ENCODE measurements around the gene GRM8.

Gene GRM8

GRCh38 chr7:127194571-127194970, 58.2 kb downstream of the GRM8 start:
- TF ChIP-seq CTCF (IDR thresholded peaks at IDR 0.05; ENCODE audit: borderline replicate concordance, control extremely low read depth, extremely low read depth, insufficient read depth, missing control alignments): no peak
- in situ Hi-C loops (cut with MboI; ENCODE audit: low sequenced_read_pairs, unreplicated experiment): no loop called here
- no peak for DNase-seq (ENCODE audit: low spot score)

- TF ChIP-seq CTCF (IDR thresholded peaks at IDR 0.05; ENCODE audit: borderline replicate concordance, control extremely low read depth, extremely low read depth, insufficient read depth, missing control alignments): no peak
- in situ Hi-C loops (cut with MboI; ENCODE audit: low sequenced_read_pairs, unreplicated experiment): no loop called here
- no peak for DNase-seq (ENCODE audit: low spot score)
Measured at GRCh38 chr7:127189886-127190285, 62.9 kb downstream of the GRM8 start.

GRCh38 chr7:127189074-127189473, 63.7 kb downstream of the GRM8 start:
- DNase-seq (ENCODE audit: low spot score): no peak
- no peak for TF ChIP-seq CTCF (IDR thresholded peaks at IDR 0.05; ENCODE audit: borderline replicate concordance, control extremely low read depth, extremely low read depth, insufficient read depth, missing control alignments)
- in situ Hi-C loops (cut with MboI; ENCODE audit: low sequenced_read_pairs, unreplicated experiment): no loop called here

- in situ Hi-C loops (cut with MboI; ENCODE audit: low sequenced_read_pairs, unreplicated experiment): no loop called here
- no peak for TF ChIP-seq CTCF (IDR thresholded peaks at IDR 0.05; ENCODE audit: borderline replicate concordance, control extremely low read depth, extremely low read depth, insufficient read depth, missing control alignments)
- no peak for DNase-seq (ENCODE audit: low spot score)
Measured at GRCh38 chr7:127187740-127188139, 65.0 kb downstream of the GRM8 start.

- no peak for TF ChIP-seq CTCF (IDR thresholded peaks at IDR 0.05; ENCODE audit: borderline replicate concordance, control extremely low read depth, extremely low read depth, insufficient read depth, missing control alignments)
- no peak for DNase-seq (ENCODE audit: low spot score)
- in situ Hi-C loops (cut with MboI; ENCODE audit: low sequenced_read_pairs, unreplicated experiment): no loop called here
Measured at GRCh38 chr7:127186686-127187085, 66.1 kb downstream of the GRM8 start.

GRCh38 chr7:127177156-127177555, 75.6 kb downstream of the GRM8 start:
- no peak for TF ChIP-seq CTCF (IDR thresholded peaks at IDR 0.05; ENCODE audit: borderline replicate concordance, control extremely low read depth, extremely low read depth, insufficient read depth, missing control alignments)
- no peak for DNase-seq (ENCODE audit: low spot score)
- in situ Hi-C loops (cut with MboI; ENCODE audit: low sequenced_read_pairs, unreplicated experiment): no loop called here

- DNase-seq (ENCODE audit: low spot score): no peak
- in situ Hi-C loops (cut with MboI; ENCODE audit: low sequenced_read_pairs, unreplicated experiment): no loop called here
- TF ChIP-seq CTCF (IDR thresholded peaks at IDR 0.05; ENCODE audit: borderline replicate concordance, control extremely low read depth, extremely low read depth, insufficient read depth, missing control alignments): no peak
Measured at GRCh38 chr7:127162366-127162765, 90.4 kb downstream of the GRM8 start.

All from GM13976 (cell line).